OCI-M2 (cell line): ENCODE data around the gene ZDHHC5.
"Not testable (repeated sequence)": the region's sequence is repeated elsewhere in the genome, so short reads cannot be mapped to it uniquely, and the experiment has no call there.

ENCODE experiments used
- DNase-seq: peaks from one replicate; lab custom pipeline; 2025; ENCODE audit not compliant: unreplicated experiment; lab: John Stamatoyannopoulos, UW

Gene ZDHHC5

GRCh38 chr11:57667117-57667735 lies 688 bp upstream of the ZDHHC5 start:
- peak; percentile 93 for DNase-seq

- no peak for DNase-seq
Measured at GRCh38 chr11:57668434-57668782, 494 bp downstream of the ZDHHC5 start.

- DNase-seq, result no peak
Measured at GRCh38 chr11:57674251-57674650, 6.3 kb downstream of the ZDHHC5 start.

- no peak for DNase-seq
Measured at GRCh38 chr11:57675176-57675941, 7.4 kb downstream of the ZDHHC5 start.

- no peak for DNase-seq
Measured at GRCh38 chr11:57679396-57679795, 11.5 kb downstream of the ZDHHC5 start.

- no peak for DNase-seq
Measured at GRCh38 chr11:57680552-57680874, 12.6 kb downstream of the ZDHHC5 start.

- DNase-seq, result no peak
Measured at GRCh38 chr11:57681168-57681567, 13.3 kb downstream of the ZDHHC5 start.

GRCh38 chr11:57690474-57690873 lies 22.6 kb downstream of the ZDHHC5 start:
- not testable (repeated sequence) for DNase-seq

GRCh38 chr11:57698843-57699365 lies 31.0 kb downstream of the ZDHHC5 start:
- no peak for DNase-seq

GRCh38 chr11:57699813-57700212 lies 31.9 kb downstream of the ZDHHC5 start:
- DNase-seq, result no peak

GRCh38 chr11:57700425-57700824 lies 32.5 kb downstream of the ZDHHC5 start:
- DNase-seq, result no peak

GRCh38 chr11:57703341-57703740 lies 35.4 kb downstream of the ZDHHC5 start:
- DNase-seq, result no peak

- no peak for DNase-seq
Measured at GRCh38 chr11:57704932-57705331, 37.0 kb downstream of the ZDHHC5 start.

- DNase-seq, result not testable (repeated sequence)
Measured at GRCh38 chr11:57705432-57705831, 37.5 kb downstream of the ZDHHC5 start.

- DNase-seq, result no peak
Measured at GRCh38 chr11:57709802-57710367, 42.0 kb downstream of the ZDHHC5 start.

GRCh38 chr11:57711414-57712255 lies 43.7 kb downstream of the ZDHHC5 start, which contains the start of gene MED19:
MED19 (minus strand) TSS chr11:57712215; CDS start chr11:57712179, 36 bp downstream.
- no peak for DNase-seq

- DNase-seq, result peak; percentile 86
Measured at GRCh38 chr11:57712256-57713150, 44.6 kb downstream of the ZDHHC5 start, which contains the start of gene TMX2. TMX2 (plus strand) TSS chr11:57712593; CDS start chr11:57712619, 26 bp downstream.

- DNase-seq, result no peak
Measured at GRCh38 chr11:57713835-57714234, 45.9 kb downstream of the ZDHHC5 start.

GRCh38 chr11:57716726-57717125 lies 48.8 kb downstream of the ZDHHC5 start:
- not testable (repeated sequence) for DNase-seq

GRCh38 chr11:57727185-57727584 lies 59.3 kb downstream of the ZDHHC5 start:
- DNase-seq, result no peak
